A673 (cell line): ENCODE results near the gene ORM1.

Experiments
- CTCF ChIP-seq: fragments of 300-800, 200-600 bp; sonication (generic); conservative IDR thresholded peaks from 2 replicates; pipeline ENCODE4 v1.5.1; 2017; ENCODE audit warnings: low read depth, mild to moderate bottlenecking, antibody characterized with exemption, low read length, moderate library complexity, mixed read lengths
- EZH2 ChIP-seq: fragments of 200-600 bp; sonication (generic); IDR thresholded peaks from 2 replicates; pipeline ENCODE4 v1.6.1; 2017; ENCODE audit warnings: borderline replicate concordance, low read depth, mild to moderate bottlenecking, mixed read lengths, antibody characterized with exemption, low read length; ENCODE audit not compliant: poor library complexity, severe bottlenecking

GRCh38 chr9:114339130-114339908, 16.4 kb downstream of the ORM1 start:
- TF ChIP-seq CTCF (peak; percentile 88), EZH2 (no peak)
